CD4-positive, alpha-beta T cell treated with Interleukin-2 at 100 ng/mL for 4 hours (primary cell): Measurements from ENCODE around the gene KRTAP23-1.
A peak's percentile ranks its signal among the peaks of the same experiment; 100 is the strongest.

Experiments used
- DNase-seq: peaks from one replicate; pipeline ENCODE4 v3.0.0-alpha.2; 2020; ENCODE audit warnings: low spot score

KRTAP23-1 gene

GRCh38 chr21:30348506-30348905 lies at the start of gene KRTAP23-1:
Gene KRTAP23-1, minus strand, starts transcription at chr21:30348606. Its CDS starts 0 bp downstream, at chr21:30348606.
- no peak for DNase-seq

- no peak for DNase-seq
Observed at GRCh38 chr21:30395731-30396130, 47.3 kb upstream of the KRTAP23-1 start, which contains the start of gene KRTAP13-1. Gene KRTAP13-1, plus strand, starts transcription at chr21:30396031. Its CDS starts 56 bp downstream, at chr21:30396087.

DNA sequence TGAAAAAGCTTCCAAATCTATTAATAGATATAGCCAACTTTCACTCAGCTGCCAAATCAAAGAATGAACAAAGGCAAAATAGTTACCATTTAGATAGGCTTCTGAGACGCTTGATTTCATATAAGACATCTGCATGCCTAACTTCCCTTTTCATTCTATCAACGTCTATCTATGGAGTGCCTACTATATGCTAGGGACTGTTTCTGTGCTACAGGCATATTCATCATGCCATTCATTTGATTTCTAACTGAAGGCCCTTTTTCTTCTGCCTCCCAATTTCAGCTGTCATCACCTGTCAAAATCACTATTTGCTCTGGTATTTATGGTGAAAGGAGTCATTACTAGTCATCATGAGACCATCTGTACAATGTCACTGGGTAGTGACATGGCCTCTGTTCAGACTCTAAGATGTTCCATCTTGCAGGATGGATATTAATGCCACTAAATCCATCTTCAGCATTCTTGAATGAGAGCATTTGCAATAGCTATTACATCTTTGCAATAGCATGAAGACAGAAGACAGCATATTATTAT lies 43.2 kb upstream of the KRTAP23-1 start:
- DNase-seq, result no peak

- DNase-seq, result no peak
Observed at GRCh38 chr21:30382201-30382600, 33.8 kb upstream of the KRTAP23-1 start.

DNA sequence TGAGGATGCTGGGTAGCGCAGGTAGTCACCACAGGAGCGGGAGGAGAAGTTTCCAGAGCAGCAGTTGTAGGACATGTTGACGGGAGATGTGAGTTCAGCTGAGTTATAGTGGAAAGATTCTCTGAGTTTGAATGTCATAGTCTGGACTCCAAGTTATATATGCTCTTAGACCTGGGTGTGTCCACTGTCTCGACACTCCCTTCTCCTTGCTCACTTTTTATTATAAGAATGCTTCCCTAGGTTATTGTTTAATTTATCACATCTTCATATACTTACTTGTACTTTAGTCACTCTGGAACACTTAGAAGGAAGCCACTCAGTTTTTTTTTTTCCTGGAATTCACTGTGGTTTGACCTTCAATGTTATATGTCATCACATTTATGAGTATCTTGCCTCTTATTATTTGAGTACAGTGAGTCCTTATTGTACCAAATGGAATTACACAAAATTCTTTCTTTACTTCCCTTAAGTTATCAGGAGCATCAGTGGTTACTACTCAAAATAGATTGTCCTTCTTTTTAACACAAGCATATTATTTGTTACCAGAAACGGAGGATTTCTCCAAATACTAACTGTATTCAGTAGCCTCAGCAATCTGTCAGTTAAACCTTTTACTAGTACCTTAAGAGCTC lies 23.8 kb upstream of the KRTAP23-1 start, which contains the start of gene KRTAP13-2:
Gene KRTAP13-2, minus strand, starts transcription at position 133 of the 632 bp plus-strand sequence. Its CDS starts 58 bp downstream, at position 75.
- no peak for DNase-seq

- DNase-seq, result no peak
Observed at GRCh38 chr21:30355906-30356305, 7.5 kb upstream of the KRTAP23-1 start.

DNA sequence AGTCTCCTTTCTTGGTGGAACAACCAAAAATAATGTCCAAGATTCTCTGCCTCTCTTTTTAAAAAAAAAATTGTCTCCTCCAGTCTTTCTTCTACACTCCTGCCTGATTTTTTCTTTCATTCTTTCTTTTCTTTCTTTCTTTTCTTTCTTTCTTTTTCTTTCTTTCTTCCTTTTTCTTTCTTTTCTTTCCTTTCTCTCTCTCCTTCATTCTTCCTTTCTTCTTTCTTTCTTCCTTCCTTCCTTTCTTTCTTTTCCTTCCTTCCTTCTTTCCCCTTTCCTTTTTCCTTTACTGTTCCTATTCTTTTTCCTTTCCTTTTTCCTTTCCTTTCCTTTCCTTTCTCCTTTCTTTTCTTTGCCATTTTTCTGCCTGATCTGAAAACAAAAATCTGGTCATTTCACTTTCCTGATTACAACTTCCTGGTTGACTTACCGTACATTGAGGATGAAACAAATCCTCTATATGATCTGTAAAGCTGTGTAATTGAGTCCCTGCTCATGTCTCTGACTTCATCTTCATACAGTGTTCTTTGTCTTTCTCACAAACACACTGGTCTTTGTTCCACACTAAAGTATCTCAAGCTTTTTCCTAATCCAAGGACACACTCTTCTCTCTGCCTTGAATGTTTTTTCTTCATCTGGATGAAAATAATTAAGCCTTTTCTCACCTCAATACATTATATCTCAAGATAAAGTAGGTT lies 6.1 kb upstream of the KRTAP23-1 start:
- DNase-seq, result no peak

- no peak for DNase-seq
Observed at GRCh38 chr21:30351534-30351933, 3.1 kb upstream of the KRTAP23-1 start.

- DNase-seq, result no peak
Observed at GRCh38 chr21:30349572-30349971, 1.2 kb upstream of the KRTAP23-1 start.

- DNase-seq, result no peak
Observed at GRCh38 chr21:30345014-30345413, 3.4 kb downstream of the KRTAP23-1 start.

DNA sequence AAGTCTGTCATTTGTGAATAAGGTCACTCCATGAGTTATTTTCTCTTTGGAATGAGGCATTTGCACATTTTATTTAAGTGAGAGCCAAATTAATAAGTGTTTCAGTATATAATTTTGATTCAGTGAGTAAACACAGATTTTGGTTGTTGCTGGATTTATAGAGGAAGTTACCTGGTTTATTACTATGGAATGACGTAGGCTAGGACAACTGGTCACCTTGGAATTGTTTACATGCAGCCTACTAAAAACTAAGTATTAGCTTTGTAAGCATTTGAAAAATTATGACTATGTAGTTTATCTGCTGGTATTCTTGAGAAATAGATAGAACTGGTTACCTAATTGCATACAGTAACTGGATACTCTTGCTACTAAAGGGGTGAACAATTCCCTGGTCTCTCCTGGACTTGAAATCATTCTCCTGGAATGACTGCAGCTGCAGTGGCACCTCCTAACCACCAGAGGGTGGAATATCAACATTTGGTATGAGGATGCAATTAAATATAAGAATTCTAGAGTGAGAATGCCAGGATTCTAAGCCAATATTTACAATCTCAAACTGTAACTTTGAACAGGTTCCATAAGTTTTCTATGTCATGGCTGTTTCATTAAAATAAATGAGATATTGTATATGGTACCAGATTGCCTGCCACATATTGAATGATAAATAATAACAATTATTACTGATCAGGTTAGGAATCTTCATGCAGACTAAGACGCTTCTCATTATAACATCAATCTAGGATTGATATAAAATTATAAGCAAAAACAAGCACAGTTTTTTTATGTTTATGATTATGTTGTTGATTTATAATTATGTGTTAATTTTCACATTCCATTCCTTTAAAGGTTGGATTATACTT lies 7.5 kb downstream of the KRTAP23-1 start:
- peak; percentile 18 for DNase-seq

- DNase-seq, result no peak
Observed at GRCh38 chr21:30338717-30339116, 9.7 kb downstream of the KRTAP23-1 start.

DNA sequence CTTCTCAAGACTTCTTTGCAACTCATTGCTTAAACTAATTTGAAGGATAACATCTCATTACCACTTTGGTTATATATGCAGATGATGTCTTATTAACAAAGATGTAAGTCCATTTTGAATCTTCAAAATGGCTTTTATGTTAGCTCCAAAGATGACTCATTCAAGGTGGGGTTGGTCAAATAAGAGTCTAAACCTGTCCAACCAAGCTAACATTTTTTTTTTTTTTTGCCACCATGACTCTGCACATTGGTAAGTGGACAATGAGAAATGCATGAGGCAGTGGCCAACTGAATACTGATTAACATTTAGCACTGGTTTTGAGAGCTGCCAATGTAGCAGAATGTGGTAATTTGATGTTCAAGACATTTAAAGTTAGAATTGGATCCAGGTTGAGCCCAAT lies 10.6 kb downstream of the KRTAP23-1 start:
- DNase-seq, result no peak

- no peak for DNase-seq
Observed at GRCh38 chr21:30337276-30337744, 11.1 kb downstream of the KRTAP23-1 start, which contains the start of gene KRTAP27-1. Gene KRTAP27-1, minus strand, starts transcription at chr21:30337694. Its CDS starts 26 bp downstream, at chr21:30337668.

- no peak for DNase-seq
Observed at GRCh38 chr21:30336596-30336995, 11.8 kb downstream of the KRTAP23-1 start.

DNA sequence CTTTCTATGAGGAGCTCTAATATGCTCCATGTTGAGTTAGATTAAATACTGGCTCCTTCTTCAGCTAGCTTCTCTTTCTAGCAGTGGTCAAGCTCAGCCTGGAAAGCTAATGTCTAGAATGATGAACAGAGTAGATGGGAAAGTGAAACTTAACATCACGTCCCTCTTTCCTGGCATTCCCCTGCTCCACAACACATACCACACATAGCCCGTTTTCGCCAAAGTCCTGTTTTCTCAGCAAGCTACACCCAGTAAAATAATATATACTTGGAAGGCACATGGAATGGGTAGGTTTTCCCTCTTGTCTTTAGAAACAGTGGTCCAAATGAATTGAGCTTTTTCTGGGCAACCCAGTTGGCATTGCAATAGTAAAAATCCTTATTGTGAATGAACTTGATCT lies 14.7 kb downstream of the KRTAP23-1 start:
- DNase-seq, result no peak

DNA sequence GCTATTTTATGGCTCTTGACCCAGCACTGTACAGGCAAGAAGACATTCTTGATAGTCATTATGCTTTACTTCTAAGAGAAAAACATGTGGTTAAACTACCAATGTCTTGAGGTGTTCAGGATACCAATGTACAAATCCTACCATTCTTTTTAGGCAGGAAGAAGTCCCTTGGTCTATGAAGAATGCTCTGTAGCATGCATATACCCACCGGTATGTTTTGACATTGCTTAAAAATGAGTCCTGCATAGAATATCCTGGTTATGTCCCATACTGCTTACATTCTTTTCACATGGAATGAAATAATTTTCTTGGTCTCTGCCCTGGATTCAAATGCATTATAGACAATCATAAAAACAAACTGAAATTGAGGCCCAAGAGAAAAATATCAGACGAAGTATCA lies 15.7 kb downstream of the KRTAP23-1 start:
- no peak for DNase-seq

GRCh38 chr21:30329203-30329875 lies 19.1 kb downstream of the KRTAP23-1 start:
- no peak for DNase-seq

- DNase-seq, result no peak
Observed at GRCh38 chr21:30326390-30326789, 22.0 kb downstream of the KRTAP23-1 start.

DNA sequence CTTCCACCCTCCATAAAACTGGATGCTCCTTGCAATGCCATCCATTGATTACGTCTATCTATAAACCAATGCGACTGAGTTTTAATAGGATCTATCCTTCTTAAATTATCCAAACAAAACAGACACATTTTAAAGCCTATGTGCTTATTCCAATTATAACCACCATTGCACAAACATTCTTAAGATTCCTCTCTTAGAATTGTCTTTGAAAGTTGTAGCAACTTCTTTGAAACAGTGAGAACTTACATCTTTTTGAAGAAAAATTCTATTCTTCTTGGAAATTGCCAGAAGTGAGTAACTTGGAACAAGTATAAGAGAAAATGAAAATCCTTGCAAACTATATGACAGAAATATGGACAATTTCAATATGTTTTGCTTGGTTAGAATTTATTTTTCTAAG lies 28.2 kb downstream of the KRTAP23-1 start, which contains the start of gene KRTAP26-1:
Gene KRTAP26-1, minus strand, starts transcription at position 101 of the 400 bp plus-strand sequence. CDS start 280 bp downstream, outside the sequence.
- no peak for DNase-seq

DNA sequence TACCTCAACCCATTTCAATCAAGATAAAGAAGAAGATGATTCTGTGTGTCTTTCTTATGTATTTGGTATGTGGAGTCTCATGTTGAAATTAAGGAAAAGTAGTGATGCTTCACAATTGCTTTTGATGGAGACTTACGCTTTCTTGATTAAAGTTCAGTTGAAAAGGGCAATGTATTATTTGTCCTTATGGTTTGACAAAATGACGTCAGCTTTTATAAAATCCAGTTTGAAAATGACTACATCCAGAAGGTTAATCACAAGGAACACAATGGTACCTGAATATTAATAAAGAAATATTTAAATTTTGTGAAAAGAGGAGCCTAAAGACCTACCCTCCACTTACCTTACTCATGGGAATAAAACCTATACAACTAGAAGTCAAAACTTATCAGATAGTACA lies 32.7 kb downstream of the KRTAP23-1 start:
- no peak for DNase-seq
